GM19372 (cell line): ENCODE data around the gene ARHGAP32.
"Not testable (repeated sequence)": the region's sequence is repeated elsewhere in the genome, so short reads cannot be mapped to it uniquely, and the experiment has no call there.

Experiments
- ATAC-seq: cut with Tn5 transposase; IDR thresholded peaks from one replicate; pipeline ENCODE4 v1.9.1; 2021; ENCODE audit warnings: mild to moderate bottlenecking, low read depth, moderate library complexity; ENCODE audit not compliant: unreplicated experiment

Gene ARHGAP32

GRCh38 chr11:129041611-129042018, 150.5 kb downstream of the ARHGAP32 start:
- no peak for ATAC-seq

- ATAC-seq, result no peak
Observed at GRCh38 chr11:129040934-129041333, 151.2 kb downstream of the ARHGAP32 start.

- no peak for ATAC-seq
Observed at GRCh38 chr11:129035244-129035643, 156.9 kb downstream of the ARHGAP32 start.

GRCh38 chr11:129034001-129034400, 158.1 kb downstream of the ARHGAP32 start:
- no peak for ATAC-seq

- ATAC-seq, result no peak
Observed at GRCh38 chr11:129023968-129024676, 168.0 kb downstream of the ARHGAP32 start.

GRCh38 chr11:129021295-129021694, 170.8 kb downstream of the ARHGAP32 start:
- no peak for ATAC-seq

GRCh38 chr11:129018991-129019390, 173.1 kb downstream of the ARHGAP32 start:
- ATAC-seq, result no peak

- no peak for ATAC-seq
Observed at GRCh38 chr11:129018126-129018525, 174.0 kb downstream of the ARHGAP32 start.

GRCh38 chr11:129013737-129014475, 178.2 kb downstream of the ARHGAP32 start:
- ATAC-seq, result no peak

- ATAC-seq, result no peak
Observed at GRCh38 chr11:129012880-129013279, 179.2 kb downstream of the ARHGAP32 start.

GRCh38 chr11:129006161-129006560, 186.0 kb downstream of the ARHGAP32 start:
- no peak for ATAC-seq

GRCh38 chr11:128999165-128999564, 193.0 kb downstream of the ARHGAP32 start:
- ATAC-seq, result not testable (repeated sequence)

- ATAC-seq, result no peak
Observed at GRCh38 chr11:128988242-128988970, 203.7 kb downstream of the ARHGAP32 start.

GRCh38 chr11:128985880-128986279, 206.2 kb downstream of the ARHGAP32 start:
- ATAC-seq, result no peak

- ATAC-seq, result no peak
Observed at GRCh38 chr11:128983023-128983422, 209.1 kb downstream of the ARHGAP32 start.

- no peak for ATAC-seq
Observed at GRCh38 chr11:128981254-128981653, 210.9 kb downstream of the ARHGAP32 start.

GRCh38 chr11:128970598-128971190, 221.4 kb downstream of the ARHGAP32 start:
- no peak for ATAC-seq

- no peak for ATAC-seq
Observed at GRCh38 chr11:128968916-128969315, 223.2 kb downstream of the ARHGAP32 start.

- no peak for ATAC-seq
Observed at GRCh38 chr11:128967578-128967977, 224.5 kb downstream of the ARHGAP32 start.

GRCh38 chr11:128965485-128965884, 226.6 kb downstream of the ARHGAP32 start:
- peak; percentile 92 for ATAC-seq

GRCh38 chr11:128964463-128964930, 227.6 kb downstream of the ARHGAP32 start:
- ATAC-seq, result no peak
